GM21529 (cell line): ENCODE data around the gene GLTP.
"Not testable (repeated sequence)": the region's sequence is repeated elsewhere in the genome, so short reads cannot be mapped to it uniquely, and the experiment has no call there.

Experiments
- ATAC-seq: cut with Tn5 transposase; IDR thresholded peaks from one replicate; pipeline ENCODE4 v1.9.1; 2021; ENCODE audit not compliant: unreplicated experiment

Gene GLTP

DNA sequence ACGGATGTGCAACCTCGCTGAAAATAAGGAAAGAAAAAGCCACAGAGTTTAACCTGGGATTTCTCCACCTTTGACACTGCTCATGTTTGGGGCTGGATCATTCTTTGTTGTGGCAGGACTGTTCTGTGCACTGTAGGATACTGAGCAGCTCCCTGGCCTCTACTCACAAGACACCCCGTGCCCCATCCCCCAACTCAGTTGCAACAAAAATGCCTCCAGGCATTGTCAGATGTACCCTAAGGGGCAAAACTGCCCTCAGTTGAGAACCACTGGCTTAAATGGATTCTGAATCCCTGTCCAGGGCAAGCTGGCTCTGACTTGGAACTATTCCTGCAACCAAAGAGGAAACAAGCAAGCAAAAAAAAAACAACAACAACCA is 2.1 kb downstream of the GLTP start:
- ATAC-seq: no peak

- no peak for ATAC-seq
Measured at GRCh38 chr12:109877504-109878246, 2.7 kb downstream of the GLTP start.

- no peak for ATAC-seq
Measured at GRCh38 chr12:109876406-109876805, 3.9 kb downstream of the GLTP start.

DNA sequence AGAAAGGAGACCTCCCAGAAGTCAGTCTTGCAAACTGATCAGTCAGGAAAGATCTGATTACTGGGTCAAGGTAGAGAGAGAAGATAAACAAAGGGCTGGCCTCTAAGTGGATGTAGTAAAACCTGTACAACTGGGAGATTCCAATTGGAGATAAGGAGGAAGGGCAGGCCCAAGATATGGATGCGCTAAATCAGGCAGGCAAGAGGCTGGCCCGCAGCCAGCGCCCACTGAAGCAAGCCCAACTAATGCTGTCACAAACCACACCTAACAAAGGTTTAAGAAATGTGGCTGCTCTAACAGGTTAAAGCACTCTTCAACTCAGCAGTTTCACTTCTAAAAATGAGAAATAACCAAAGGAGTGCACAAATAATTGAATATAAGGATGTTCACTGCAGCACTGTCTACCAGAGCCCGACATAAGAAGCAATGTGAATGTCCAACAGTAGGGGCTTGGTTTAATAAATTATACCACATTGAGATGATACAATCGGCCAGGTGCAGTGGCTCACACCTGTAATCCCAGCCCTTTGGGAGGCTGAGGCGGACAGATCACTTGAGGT is 4.7 kb downstream of the GLTP start:
- no peak for ATAC-seq

DNA sequence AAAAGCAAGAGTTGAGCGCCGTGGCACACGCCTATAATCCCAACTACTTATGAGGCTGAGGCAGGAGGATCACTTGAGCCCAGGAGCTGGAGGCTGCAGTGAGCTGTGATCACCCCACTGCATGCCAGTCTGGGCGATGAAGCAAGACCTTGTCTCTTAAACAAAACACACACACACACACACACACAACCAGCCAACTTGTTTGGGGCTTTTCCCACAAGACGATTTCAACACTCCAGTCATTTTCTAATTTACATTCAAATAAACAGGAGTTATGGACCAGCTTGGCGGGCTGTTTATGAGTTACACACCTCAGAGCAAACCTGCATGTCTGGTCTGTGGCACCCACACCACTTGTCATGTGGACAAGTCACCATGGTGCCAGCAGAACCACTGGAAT is 6.7 kb downstream of the GLTP start:
- no peak for ATAC-seq

DNA sequence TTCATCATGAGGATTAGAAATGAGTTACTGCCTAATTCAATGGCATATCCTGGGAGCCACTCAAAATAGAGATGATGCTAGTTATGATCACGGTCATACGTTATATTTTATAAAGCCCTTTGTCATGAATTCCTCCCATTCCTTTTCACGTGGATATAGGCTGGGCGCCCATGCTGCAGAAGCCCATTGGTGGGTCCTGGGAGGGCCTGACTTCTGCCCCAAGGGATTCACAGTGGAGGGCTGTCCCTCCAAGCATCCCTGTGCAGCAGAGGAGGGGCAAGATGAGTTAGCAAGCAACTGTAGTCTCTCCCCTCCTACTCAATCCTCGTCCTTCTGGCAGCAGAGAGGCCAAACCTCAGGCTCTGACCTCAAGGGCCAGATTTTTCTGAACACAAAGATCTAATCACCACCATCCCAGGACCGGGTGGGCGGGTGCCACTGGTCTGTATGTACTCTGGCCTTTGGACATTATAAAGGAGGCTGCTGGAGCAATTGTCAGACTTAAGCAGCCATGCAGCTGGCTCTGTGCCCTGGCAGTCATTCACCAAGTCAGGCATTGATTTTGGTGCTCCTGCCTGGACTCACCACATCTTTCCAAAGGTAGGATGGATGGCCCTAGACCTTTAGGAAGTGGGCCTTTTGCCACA is 8.6 kb downstream of the GLTP start:
- no peak for ATAC-seq

- no peak for ATAC-seq
Measured at GRCh38 chr12:109870648-109871047, 9.7 kb downstream of the GLTP start.

DNA sequence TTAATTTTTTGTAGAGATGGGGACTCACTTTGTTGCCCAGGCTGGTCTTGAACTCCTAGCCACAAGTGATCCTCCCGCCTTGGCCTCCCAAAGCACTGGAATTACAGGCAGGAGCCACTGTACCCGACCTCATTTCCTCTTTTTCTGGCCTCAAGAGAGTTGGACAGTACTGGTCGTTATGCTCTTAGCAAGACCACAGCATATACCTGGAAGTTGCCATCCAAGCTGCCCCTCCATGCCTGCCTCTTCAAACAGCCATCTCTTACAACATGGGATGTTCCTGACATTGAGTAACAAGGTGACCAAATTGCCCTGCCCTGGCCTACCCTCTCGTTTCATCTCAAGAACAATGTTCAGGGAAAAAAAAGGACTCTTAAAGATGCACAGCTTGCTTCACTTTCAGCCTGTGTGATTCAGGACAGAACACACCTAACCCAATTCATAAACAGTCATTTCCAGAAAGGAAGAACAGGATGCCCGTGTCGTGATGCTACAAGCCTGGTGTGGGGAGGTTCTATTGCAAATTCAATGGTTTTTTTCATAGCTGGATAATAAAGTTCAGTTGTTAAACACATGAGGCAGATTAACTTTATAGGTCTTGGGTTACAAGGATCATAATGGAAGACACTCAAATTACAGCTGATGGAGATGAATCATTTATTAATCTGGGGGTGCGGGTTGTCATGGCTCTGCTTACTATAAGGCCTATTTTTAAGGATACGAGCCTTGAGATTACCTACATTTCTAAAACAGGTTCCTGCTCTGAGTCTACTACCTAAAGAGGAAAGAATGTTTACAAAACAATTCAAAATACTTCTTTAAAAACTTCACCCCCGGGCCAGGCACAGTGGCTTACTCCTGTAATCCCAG is 11.9 kb downstream of the GLTP start:
- no peak for ATAC-seq

- ATAC-seq: no peak
Measured at GRCh38 chr12:109864916-109865315, 15.4 kb downstream of the GLTP start.

DNA sequence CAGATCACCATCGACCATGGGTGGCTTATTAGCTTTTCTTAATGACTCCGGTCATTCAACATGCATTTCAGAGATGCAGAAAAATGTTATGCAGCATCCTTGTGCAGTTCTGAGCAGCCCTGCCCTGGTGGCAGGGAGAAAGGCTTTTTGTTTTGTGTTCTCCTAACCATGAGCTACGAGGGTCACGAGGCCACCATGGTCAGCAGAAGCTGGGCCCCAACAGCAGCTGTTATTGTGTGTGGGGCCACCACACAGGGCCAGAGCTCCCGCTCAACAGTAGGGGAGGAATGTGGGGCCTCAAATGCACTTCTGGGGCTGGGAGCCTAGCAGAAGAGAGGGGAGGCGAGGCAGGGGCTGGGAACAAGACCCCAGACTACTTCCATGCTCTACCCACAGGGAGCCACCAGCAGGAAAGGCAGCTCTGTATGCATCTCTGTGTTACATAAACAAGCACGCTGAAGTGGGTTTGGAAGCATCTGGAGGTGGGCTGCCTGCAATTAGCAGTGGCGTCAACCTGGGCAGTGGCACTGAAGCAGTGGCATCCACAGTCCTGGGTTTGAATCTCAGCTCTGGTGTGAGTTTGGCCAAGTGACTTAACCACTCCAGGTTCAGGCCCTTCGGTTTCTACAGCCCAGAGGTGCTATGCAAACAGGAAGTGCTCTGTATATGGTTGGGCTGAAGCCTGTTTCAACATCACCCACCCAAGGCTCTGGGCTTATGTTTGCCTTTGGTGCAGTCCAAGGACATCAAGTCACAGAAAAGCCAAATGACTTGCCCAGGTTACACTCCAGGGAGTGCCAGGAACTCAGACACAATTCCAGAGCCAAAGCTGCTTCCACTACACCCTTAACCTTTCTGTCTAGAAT is 16.3 kb downstream of the GLTP start:
- ATAC-seq: no peak

DNA sequence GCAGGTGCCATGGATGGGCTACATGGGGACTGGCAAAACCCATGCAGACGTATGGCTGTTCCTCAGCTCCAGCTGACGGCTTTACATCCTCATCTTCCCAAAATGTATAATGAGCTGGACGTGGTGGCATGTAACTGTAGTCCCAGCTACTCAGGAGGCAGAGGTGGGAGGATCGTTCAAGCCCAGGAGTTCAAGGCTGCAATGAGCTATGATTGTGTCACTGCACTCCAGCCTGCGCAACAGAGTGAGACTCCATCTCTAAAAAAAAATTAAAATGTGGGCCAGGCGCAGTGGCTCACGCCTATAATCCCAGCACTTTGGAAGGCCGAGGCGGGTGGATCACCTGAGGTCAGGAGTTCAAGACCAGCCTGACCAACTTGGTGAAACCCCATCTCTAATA is 17.9 kb downstream of the GLTP start:
- not testable (repeated sequence) for ATAC-seq

GRCh38 chr12:109861689-109862314 is 18.5 kb downstream of the GLTP start:
- ATAC-seq: no peak

- ATAC-seq: no peak
Measured at GRCh38 chr12:109860977-109861376, 19.4 kb downstream of the GLTP start.

- no peak for ATAC-seq
Measured at GRCh38 chr12:109858764-109859163, 21.6 kb downstream of the GLTP start.

- no peak for ATAC-seq
Measured at GRCh38 chr12:109857715-109858114, 22.6 kb downstream of the GLTP start.

DNA sequence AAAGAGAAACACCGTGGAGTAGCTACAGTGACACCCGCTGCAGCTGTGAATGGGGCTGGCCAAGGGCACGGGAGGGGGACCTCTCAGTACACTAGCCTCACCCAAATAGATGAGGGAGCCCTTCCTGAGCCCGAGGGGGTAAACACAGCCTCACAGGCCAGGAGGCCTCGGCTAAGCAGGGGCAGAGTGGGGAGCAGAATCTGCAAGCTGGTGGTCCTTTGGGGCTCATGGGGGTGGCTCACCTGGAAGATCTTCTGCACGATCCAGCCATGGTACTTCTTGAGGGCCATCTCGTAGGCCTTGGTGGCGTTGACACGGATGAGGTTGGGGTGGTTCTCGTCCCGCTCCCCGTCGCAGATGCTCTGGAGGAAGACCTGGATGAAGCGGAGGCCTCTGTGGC is 25.0 kb downstream of the GLTP start:
- ATAC-seq: no peak

GRCh38 chr12:109850518-109850917 is 29.8 kb downstream of the GLTP start:
- not testable (repeated sequence) for ATAC-seq

GRCh38 chr12:109847142-109847735 is 33.1 kb downstream of the GLTP start:
- ATAC-seq: no peak

- no peak for ATAC-seq
Measured at GRCh38 chr12:109845824-109846205, 34.5 kb downstream of the GLTP start.
